Neuronal stem cell (in vitro differentiated cells): ENCODE results near the gene TBC1D20.

Experiments
- DNase-seq: peaks from one replicate; pipeline ENCODE4 v3.0.0-alpha.2; 2013; ENCODE audit warnings: low spot score
- H2AFZ ChIP-seq: one replicate; pipeline ENCODE4 v1.6.1; 2013; ENCODE audit warnings: mild to moderate bottlenecking, low read length, inconsistent platforms
- H2AK5ac ChIP-seq: 2 replicates; pipeline ENCODE4 v1.6.1; 2013; ENCODE audit warnings: low read depth, mild to moderate bottlenecking, inconsistent platforms, low read length, moderate library complexity, mixed read lengths
- H2BK120ac ChIP-seq: 2 replicates; pipeline ENCODE4 v1.6.1; 2013; ENCODE audit warnings: low read depth, mild to moderate bottlenecking, inconsistent platforms, low read length, moderate library complexity, mixed read lengths
- H2BK12ac ChIP-seq: one replicate; pipeline ENCODE4 v1.6.1; 2013; ENCODE audit warnings: low read length, inconsistent platforms
- H2BK15ac ChIP-seq: 2 replicates; pipeline ENCODE4 v1.6.1; 2013; ENCODE audit warnings: mild to moderate bottlenecking, low read length, inconsistent platforms, mixed read lengths
- H2BK5ac ChIP-seq: one replicate; pipeline ENCODE4 v1.6.1; 2013; ENCODE audit warnings: inconsistent platforms, mild to moderate bottlenecking, low read length, moderate library complexity
- H3K14ac ChIP-seq: one replicate; pipeline ENCODE4 v1.6.1; 2013; ENCODE audit warnings: low read length, inconsistent platforms
- H3K18ac ChIP-seq: 2 replicates; pipeline ENCODE4 v1.6.1; 2013; ENCODE audit warnings: low read length, inconsistent platforms
- H3K23ac ChIP-seq: 2 replicates; pipeline ENCODE4 v1.6.1; 2013; ENCODE audit warnings: low read depth, mild to moderate bottlenecking, mixed read lengths, low read length, inconsistent platforms; ENCODE audit not compliant: poor library complexity
- H3K27ac ChIP-seq: replicated peaks from 3 replicates; pipeline ENCODE4 v1.5.1; 2013; ENCODE audit warnings: low read length, inconsistent platforms
- H3K27me3 ChIP-seq, 3 experiments: 2 replicates each; pipeline ENCODE4 v1.6.1; 2013; ENCODE audit warnings: low read length in 3 of 3, mild to moderate bottlenecking in 2 of 3, inconsistent platforms in 1 of 3, low read depth in 1 of 3, mixed read lengths in 1 of 3, moderate library complexity in 1 of 3; ENCODE audit not compliant: control insufficient read depth in 3 of 3, insufficient read depth in 3 of 3
- H3K36me3 ChIP-seq, 2 donors: replicated peaks in 1 of 2; 2 replicates each; pipeline ENCODE4 v1.6.1; 2013; ENCODE audit warnings: low read length in 2 of 2; ENCODE audit not compliant: control insufficient read depth in 2 of 2, insufficient read depth in 2 of 2
- H3K4ac ChIP-seq: 2 replicates; pipeline ENCODE4 v1.6.1; 2013; ENCODE audit warnings: inconsistent platforms, mild to moderate bottlenecking, low read length, moderate library complexity
- H3K4me1 ChIP-seq, 2 donors: 1 replicate in 1 of 2; 2 replicates in 1 of 2; pipeline ENCODE4 v1.6.1; 2013; ENCODE audit warnings: low read length in 2 of 2, low read depth in 1 of 2; ENCODE audit not compliant: control insufficient read depth in 2 of 2, insufficient read depth in 1 of 2
- H3K4me2 ChIP-seq: one replicate; pipeline ENCODE4 v1.6.1; 2013; ENCODE audit warnings: mild to moderate bottlenecking, low read length, inconsistent platforms; ENCODE audit not compliant: insufficient read depth, poor library complexity, severe bottlenecking
- H3K4me3 ChIP-seq, 2 donors: 2 replicates each; pipeline ENCODE4 v1.5.1; 2013; ENCODE audit warnings: low read length in 2 of 2, mild to moderate bottlenecking in 2 of 2, inconsistent platforms in 1 of 2, moderate library complexity in 1 of 2
- H3K79me1 ChIP-seq: one replicate; pipeline ENCODE4 v1.6.1; 2013; ENCODE audit warnings: low read depth, mild to moderate bottlenecking, inconsistent platforms, low read length, moderate library complexity
- H3K9ac ChIP-seq: one replicate; pipeline ENCODE4 v1.6.1; 2013; ENCODE audit warnings: mild to moderate bottlenecking, low read depth, low read length, inconsistent platforms; ENCODE audit not compliant: poor library complexity
- H3K9me3 ChIP-seq, 2 donors: replicated peaks in 1 of 2; 2 replicates each; pipeline versions ENCODE3 to v1.6.1; 2013; ENCODE audit warnings: low read length in 2 of 2, mild to moderate bottlenecking in 2 of 2, inconsistent platforms in 1 of 2, low read depth in 1 of 2, mixed read lengths in 1 of 2, moderate library complexity in 1 of 2; ENCODE audit not compliant: control insufficient read depth in 2 of 2, insufficient read depth in 1 of 2
- H4K8ac ChIP-seq: one replicate; pipeline ENCODE4 v1.6.1; 2013; ENCODE audit warnings: low read depth, mild to moderate bottlenecking, inconsistent platforms, low read length, moderate library complexity
- H4K91ac ChIP-seq: one replicate; pipeline ENCODE4 v1.6.1; 2013; ENCODE audit warnings: low read length, low read depth, mild to moderate bottlenecking, inconsistent platforms; ENCODE audit not compliant: poor library complexity
- WGBS, 2 donors: extraction: QIAGEN DNeasy Blood & Tissue Kit; methylation state at CpG; one replicate each; pipeline ENCODE4 v1.1.7; 2013; ENCODE audit warnings: missing lambda C conversion rate in 2 of 2, mixed read lengths in 1 of 2; ENCODE audit not compliant: insufficient read length in 2 of 2, insufficient replicate concordance in 1 of 2; ENCODE audit errors: extremely low coverage in 2 of 2; 5-methylcytosine and 5-hydroxymethylcytosine counted together

The TBC1D20 gene

DNA sequence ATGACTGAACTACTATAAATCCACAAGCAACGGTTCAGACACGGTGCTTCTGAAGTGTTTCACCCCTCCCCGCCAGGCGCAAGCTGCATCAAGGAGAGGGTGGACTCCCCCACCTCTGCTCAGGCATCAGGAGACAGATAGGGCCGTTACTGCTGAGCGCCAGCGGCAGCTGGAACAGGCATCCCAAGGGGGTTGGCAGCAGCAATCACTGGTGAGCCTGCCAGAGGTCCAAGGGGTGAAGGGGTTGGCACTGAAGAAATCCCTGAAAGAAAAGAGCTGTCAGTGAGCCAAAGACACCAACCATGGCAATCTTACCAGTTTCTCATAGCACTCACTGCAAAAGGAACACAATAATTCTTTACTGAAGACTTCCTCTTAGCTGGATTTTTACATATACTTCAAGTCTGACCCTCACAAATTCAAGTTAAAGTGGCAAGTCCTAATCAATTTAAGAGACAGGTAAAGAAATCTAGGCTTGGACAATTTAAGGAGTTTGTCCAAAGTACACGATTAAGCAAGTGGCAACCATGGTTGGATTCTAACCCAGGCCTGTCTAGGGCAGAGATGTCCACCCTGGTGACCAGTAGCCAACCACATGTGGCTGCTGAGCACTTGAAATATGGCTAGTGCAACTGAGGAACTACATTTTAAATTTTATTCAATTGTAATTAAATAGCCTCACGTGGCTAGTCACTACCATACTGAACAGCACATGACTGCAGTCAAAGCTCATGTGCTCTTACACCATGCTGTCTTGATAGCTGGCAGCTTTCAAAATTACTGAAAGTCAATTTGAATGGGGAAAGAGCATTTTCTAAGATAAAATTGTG, 21.7 kb upstream of the TBC1D20 start:
- Histone ChIP-seq H3K9ac (peak overlapping the region; percentile 65), H3K14ac (no peak overlapping the region), H3K9me3 (no peaks in the 10 kb centered on the region), H2BK12ac (no peak overlapping the region), H3K4me1 (no peaks in the 10 kb centered on the region), H3K4ac (no peak overlapping the region), H2BK120ac (no peak overlapping the region), H2AK5ac (no peak overlapping the region), H3K4me3 (no peak overlapping the region), H4K91ac (no peak overlapping the region), H2BK15ac (no peak overlapping the region), H2AFZ (no peak overlapping the region), H3K23ac (no peak overlapping the region), H3K27me3 (no peaks in the 10 kb centered on the region), H3K36me3 (peaks cover 45 to 97% of the 10 kb centered on the region in 2 donors), H2BK5ac (no peak overlapping the region), H3K79me1 (no peaks in the 10 kb centered on the region), H3K27ac (no peak overlapping the region), H3K18ac (no peak overlapping the region), H3K4me2 (no peak overlapping the region), H4K8ac (no peak overlapping the region)
- DNase-seq = no peak
- no CpG with 5 or more reads among the region's 9 CpGs for WGBS, 2 donors

DNA sequence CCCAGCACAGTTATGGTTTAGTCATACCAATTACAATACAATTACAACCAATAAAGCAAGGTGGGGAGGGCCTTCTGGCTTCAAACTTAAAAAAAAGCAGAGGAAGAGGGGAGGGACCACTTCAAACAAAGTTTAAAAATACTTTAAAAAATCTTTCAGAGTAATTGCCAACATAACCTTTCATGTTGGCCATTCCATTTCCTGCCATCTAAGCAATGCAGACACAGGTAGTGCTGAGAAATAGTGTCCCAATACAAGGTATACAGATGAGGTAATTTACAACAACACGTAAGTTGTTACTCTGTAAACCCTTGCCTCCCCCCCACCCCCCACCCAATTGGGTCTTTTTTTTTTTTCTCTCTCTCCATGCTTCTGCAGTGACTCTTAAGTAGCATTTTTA, 18.8 kb upstream of the TBC1D20 start:
- Histone ChIP-seq H3K4me2 (no peak overlapping the region), H3K36me3 (peaks cover 39 to 96% of the 10 kb centered on the region in 2 donors), H3K27me3 (no peaks in the 10 kb centered on the region), H3K14ac (no peak overlapping the region), H3K4me1 (no peaks in the 10 kb centered on the region), H3K18ac (no peak overlapping the region), H2BK5ac (no peak overlapping the region), H4K8ac (no peak overlapping the region), H2AK5ac (no peak overlapping the region), H2BK120ac (no peak overlapping the region), H3K27ac (no peak overlapping the region), H3K4me3 (no peak overlapping the region), H4K91ac (no peak overlapping the region), H3K23ac (no peak overlapping the region), H3K4ac (no peak overlapping the region), H3K9me3 (no peaks in the 10 kb centered on the region), H2BK12ac (no peak overlapping the region), H3K79me1 (no peaks in the 10 kb centered on the region), H2BK15ac (no peak overlapping the region), H2AFZ (no peak overlapping the region), H3K9ac (no peak overlapping the region)
- no peak for DNase-seq
- WGBS, 2 donors = no CpG with 5 or more reads among the region's 1 CpG

DNA sequence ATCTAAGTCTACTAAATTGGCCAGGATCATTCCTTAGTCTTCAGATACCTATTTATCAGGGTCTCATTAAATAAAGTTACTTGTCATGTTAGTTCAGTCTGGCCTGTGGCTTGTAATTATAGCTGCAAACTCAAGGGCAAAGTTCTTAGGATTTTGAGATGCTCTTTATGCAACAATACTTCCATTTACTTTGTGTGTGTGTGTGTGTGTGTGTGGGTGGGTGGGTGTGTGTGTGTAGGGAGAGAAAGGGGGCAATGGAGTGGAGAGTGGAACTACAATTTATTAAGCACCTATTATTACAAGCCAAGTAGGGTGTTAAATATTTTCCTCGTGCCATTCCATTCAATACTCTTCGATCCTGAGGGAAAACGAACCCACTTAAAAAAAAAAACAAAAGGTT, 17.7 kb upstream of the TBC1D20 start:
- no peaks in the 10 kb centered on the region for H3K9me3 ChIP-seq
- no peak overlapping the region for H4K8ac ChIP-seq
- H2AFZ ChIP-seq = no peak overlapping the region
- no peak for DNase-seq
- no peak overlapping the region for H2BK5ac ChIP-seq
- no peak overlapping the region for H2BK12ac ChIP-seq
- WGBS, 2 donors = no CpG with 5 or more reads among the region's 3 CpGs
- no peak overlapping the region for H3K18ac ChIP-seq
- H2BK15ac ChIP-seq = no peak overlapping the region
- H3K9ac ChIP-seq = no peak overlapping the region
- H3K36me3 ChIP-seq = peaks cover 37 to 96% of the 10 kb centered on the region in 2 donors
- no peaks in the 10 kb centered on the region for H3K79me1 ChIP-seq
- no peak overlapping the region for H3K4me3 ChIP-seq
- no peaks in the 10 kb centered on the region for H3K27me3 ChIP-seq
- H3K23ac ChIP-seq = no peak overlapping the region
- H3K4me1 ChIP-seq = no peaks in the 10 kb centered on the region
- H4K91ac ChIP-seq = no peak overlapping the region
- H3K14ac ChIP-seq = no peak overlapping the region
- no peak overlapping the region for H3K4me2 ChIP-seq
- no peak overlapping the region for H2BK120ac ChIP-seq
- H2AK5ac ChIP-seq = no peak overlapping the region
- H3K27ac ChIP-seq = no peak overlapping the region
- no peak overlapping the region for H3K4ac ChIP-seq

DNA sequence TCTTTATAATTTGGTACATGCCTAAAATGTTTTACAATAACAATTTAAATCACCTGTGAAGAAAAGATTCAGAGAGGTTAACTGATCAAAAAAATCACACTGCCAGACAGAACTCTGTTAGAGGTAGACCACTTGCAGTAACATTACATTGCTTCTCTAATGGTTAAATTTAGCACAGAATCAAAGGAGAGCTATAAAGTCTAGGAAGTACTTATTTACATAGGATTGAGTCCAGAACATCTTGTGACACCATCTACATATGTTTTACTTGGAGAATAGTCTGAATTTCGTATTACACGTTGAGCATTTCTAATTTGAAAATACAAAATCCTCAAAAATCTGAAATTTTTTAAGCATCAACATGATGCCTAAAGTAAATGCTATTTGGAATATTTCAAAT, 17.2 kb upstream of the TBC1D20 start:
- no peak overlapping the region for H2BK12ac ChIP-seq

More for the DNA sequence above, 17.2 kb upstream of the TBC1D20 start:
- Histone ChIP-seq H3K9ac (no peak overlapping the region), H3K27ac (no peak overlapping the region), H4K8ac (no peak overlapping the region), H3K9me3 (no peaks in the 10 kb centered on the region), H3K4me3 (no peak overlapping the region), H2AK5ac (no peak overlapping the region), H2BK5ac (no peak overlapping the region), H3K4ac (no peak overlapping the region), H3K23ac (no peak overlapping the region), H3K36me3 (peaks cover 37 to 98% of the 10 kb centered on the region in 2 donors), H3K14ac (no peak overlapping the region), H2BK120ac (no peak overlapping the region), H4K91ac (no peak overlapping the region), H3K79me1 (no peaks in the 10 kb centered on the region), H2AFZ (no peak overlapping the region), H3K27me3 (no peaks in the 10 kb centered on the region), H3K4me2 (no peak overlapping the region), H2BK15ac (no peak overlapping the region), H3K18ac (no peak overlapping the region), H3K4me1 (no peaks in the 10 kb centered on the region)
- no peak for DNase-seq
- no CpG with 5 or more reads among the region's 2 CpGs for WGBS, 2 donors
